Mucosa of gallbladder (tissue), 1 donor: ENCODE measurements around the gene SLC38A1. TPM values are rescaled to one million over a fixed set of nuclear protein-coding genes. Genes with fewer than 3 reads are reported as not detected.

ENCODE experiments used
- DNase-seq: peaks from one replicate; pipeline ENCODE4 v3.0.0-alpha.2; 2020; ENCODE audit warnings: low spot score
- total RNA-seq: library from RNA; stranded (reverse); gene quantifications from one replicate; pipeline ENCODE4 v1.2.1, GENCODE V29; 2021
- donor health status: DM: no; HTN: no; CAD: no.

SLC38A1 gene
- total RNA-seq, 1 donor from 2014 or later, result 70.2 TPM

DNA sequence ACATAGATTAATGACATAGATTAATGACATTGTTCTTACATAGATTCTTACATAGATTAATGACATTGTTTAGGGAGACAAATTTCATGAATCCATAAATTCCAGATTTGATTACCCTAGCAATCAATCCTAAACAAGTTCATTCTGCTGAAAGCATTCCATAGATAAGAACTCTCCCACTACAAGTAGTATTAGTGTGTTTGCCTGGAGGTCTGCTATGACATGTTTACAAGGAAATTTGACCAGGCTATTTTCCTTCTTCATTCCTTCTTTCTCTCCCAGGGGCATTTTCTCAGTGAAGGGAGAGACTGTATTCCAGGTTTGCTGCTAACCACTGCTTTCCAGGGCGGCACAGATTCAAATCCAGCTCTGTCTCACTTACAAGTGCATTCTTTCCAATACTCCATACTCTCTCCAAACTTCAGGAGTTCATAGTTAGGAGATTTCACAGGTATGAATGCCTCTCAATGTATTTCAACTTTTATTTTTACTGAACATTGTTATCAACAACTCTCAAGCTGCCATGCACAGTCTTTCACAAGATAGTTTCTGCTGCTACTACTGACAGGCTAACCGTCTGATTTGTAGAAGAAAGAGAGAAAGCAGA, 134.5 kb downstream of the SLC38A1 start:
- DNase-seq, result no peak

- DNase-seq, result no peak
These were observed 135.1 kb downstream of the SLC38A1 start for GRCh38 chr12:46133751-46134150.

Other genes starting within 250 kb of the SLC38A1 start
- 137 TPM for gene SLC38A2, start 103.7 kb upstream of the SLC38A1 start, total RNA-seq